Ovary (tissue), 9 donors: ENCODE measurements around the gene MAB21L1. TPM values are rescaled to one million over a fixed set of nuclear protein-coding genes. Genes with fewer than 3 reads are reported as not detected.

Experiments used
- DNase-seq, 5 donors: peaks; one replicate each; pipeline ENCODE4 v3.0.0-alpha.2; 2019 to 2020
- H3K27ac ChIP-seq, 2 donors: fragments of 200-600 bp; one replicate each; pipeline versions ENCODE4 v1.5.1 to v1.8.0; 2019 to 2022
- H3K27me3 ChIP-seq: fragments of 200-600 bp; one replicate; pipeline ENCODE4 v1.8.0; 2022
- H3K36me3 ChIP-seq: fragments of 200-600 bp; sonication (generic); one replicate; pipeline ENCODE4 v1.5.1; 2019
- H3K4me1 ChIP-seq: one replicate; pipeline ENCODE4 v1.8.1; 2013; ENCODE audit warnings: mild to moderate bottlenecking, moderate library complexity; ENCODE audit not compliant: insufficient read depth
- H3K4me3 ChIP-seq: fragments of 200-600 bp; sonication (generic); one replicate; pipeline ENCODE4 v1.5.1; 2017
- H3K9me3 ChIP-seq, 2 donors: fragments of 200-600 bp in 1 of 2; sonication (generic) in 1 of 2; one replicate each; pipeline versions ENCODE4 v1.5.1 to v1.8.1; 2013 to 2019; ENCODE audit warnings: mild to moderate bottlenecking in 1 of 2, moderate library complexity in 1 of 2
- CTCF ChIP-seq, 3 donors: fragments of 450-650 bp in 2 of 3; fragments of 200-600 bp in 1 of 3; IDR thresholded peaks; one replicate each; pipeline versions ENCODE4 v1.5.1 to v1.8.0; 2016 to 2022; ENCODE audit warnings: antibody characterized with exemption in 3 of 3, mild to moderate bottlenecking in 1 of 3
- EP300 ChIP-seq: sonication (generic); formaldehyde crosslinking; IDR thresholded peaks from one replicate; pipeline ENCODE4 v1.6.1; 2017; ENCODE audit warnings: antibody characterized with exemption
- POLR2A ChIP-seq: fragments of 450-650 bp; IDR thresholded peaks from one replicate; pipeline ENCODE4 v1.6.1; 2017; ENCODE audit warnings: antibody characterized with exemption, mild to moderate bottlenecking, moderate library complexity
- WGBS, 3 donors: extraction: QIAGEN DNeasy Blood & Tissue Kit in 1 of 3; methylation state at CpG; one replicate each; pipeline versions ENCODE4 v1.1.5 to v1.1.7; 2013 to 2017; 5-methylcytosine and 5-hydroxymethylcytosine counted together
- intact Hi-C, 4 donors: fragments of 100-400 bp; cut with DNase I; formaldehyde crosslinking; loops; one replicate each; pipeline versions ENCODE4 v1.11.0 to v1.15.1; 2022 to 2023
- polyA plus RNA-seq, 2 donors: library from polyadenylated mRNA; stranded (reverse); fragments of 200-250 nt in 1 of 2; fragments of 350-450 nt in 1 of 2; fragmentation: Illumina TruSeq in 1 of 2; extraction: RNeasy Lipid Tissue Mini Kit (QIAGEN cat#74804) in 1 of 2; gene quantifications; one replicate each; pipeline ENCODE4 v1.2.3, GENCODE V29; 2013 to 2014
- total RNA-seq, 7 donors: library from RNA; depleted of rRNA in 2 of 7; stranded (reverse); fragments of >200 nt in 2 of 7; fragmentation: NEBNext Ultra II Directional in 3 of 7; extraction: Animal tissue kit (Norgen Biotek cat#: 25700) in 3 of 7; gene quantifications; one replicate each; pipeline versions ENCODE4 v1.1.0 to v1.2.4, GENCODE V29; 2016 to 2023
- donor health status: DM: no; HTN: no; CAD: no; lungs with moderate emphysema.
- donor health status: DM: no; HTN: no; CAD: no.
- donor health status: Bipolar disorder and iron deficiency.
- donor health status: DM: yes; HTN: yes; CAD: no.
- donor health status: DM: no; HTN: no; CAD: no.
- donor health status: DM: yes; HTN: yes; CAD: no.

The MAB21L1 gene
- total and polyA plus RNA-seq, 9 donors: 0.12 to 1.0 (median 0.60) TPM

GRCh38 chr13:35500144-35500543 is 23.7 kb upstream of the MAB21L1 start:
- DNase-seq: no peak
- Histone ChIP-seq H3K4me1 (peaks cover 1% of the 10 kb centered on the region), H3K36me3 (no peaks in the 10 kb centered on the region), H3K27ac (no peak overlapping the region), H3K27me3 (no peaks in the 10 kb centered on the region), H3K4me3 (no peak overlapping the region), H3K9me3 (no peaks in the 10 kb centered on the region)
- intact Hi-C loops: no loop called here
- 84 to 92% (median 87%) methylated on average over 2 of the region's 2 CpGs for WGBS, 3 donors
- TF ChIP-seq EP300 (no peak), CTCF (IDR thresholded peaks at IDR 0.05) (no peak), POLR2A (no peak)

- no peaks in the 10 kb centered on the region for H3K27me3 ChIP-seq
- no peak for DNase-seq
- no peak for TF ChIP-seq CTCF (IDR thresholded peaks at IDR 0.05)
- TF ChIP-seq POLR2A: no peak
- no peak for TF ChIP-seq EP300
- no peak overlapping the region for H3K27ac ChIP-seq
- 76 to 81% (median 77%) methylated on average over 4 of the region's 4 CpGs for WGBS, 3 donors
- H3K36me3 ChIP-seq: no peaks in the 10 kb centered on the region
- peaks cover 1% of the 10 kb centered on the region for H3K4me1 ChIP-seq
- no peaks in the 10 kb centered on the region for H3K9me3 ChIP-seq
- no peak overlapping the region for H3K4me3 ChIP-seq
- intact Hi-C loops: no loop called here
Observed at GRCh38 chr13:35499676-35500075, 23.2 kb upstream of the MAB21L1 start.

GRCh38 chr13:35499196-35499662 is 22.7 kb upstream of the MAB21L1 start:
- no peak overlapping the region for H3K27ac ChIP-seq
- TF ChIP-seq EP300: no peak
- no peak for TF ChIP-seq POLR2A
- TF ChIP-seq CTCF (IDR thresholded peaks at IDR 0.05): no peak
- intact Hi-C loops: no loop called here
- WGBS, 3 donors: 94 to 98% (median 97%) methylated on average over 2 of the region's 2 CpGs
- no peak for DNase-seq
- H3K36me3 ChIP-seq: no peaks in the 10 kb centered on the region
- H3K27me3 ChIP-seq: no peaks in the 10 kb centered on the region
- H3K9me3 ChIP-seq: no peaks in the 10 kb centered on the region
- H3K4me3 ChIP-seq: no peak overlapping the region
- H3K4me1 ChIP-seq: peaks cover 1% of the 10 kb centered on the region

- intact Hi-C loops: no loop called here
- Histone ChIP-seq H3K4me3 (no peak overlapping the region), H3K4me1 (peaks cover 1% of the 10 kb centered on the region), H3K36me3 (no peaks in the 10 kb centered on the region), H3K27ac (no peak overlapping the region), H3K27me3 (no peaks in the 10 kb centered on the region), H3K9me3 (no peaks in the 10 kb centered on the region)
- no peak for TF ChIP-seq EP300
- no peak for TF ChIP-seq POLR2A
- no peak for TF ChIP-seq CTCF (IDR thresholded peaks at IDR 0.05)
- no peak for DNase-seq
Observed at GRCh38 chr13:35498231-35498630, 21.7 kb upstream of the MAB21L1 start.
